ENCODE data around the gene TMEM91.
"Not testable (repeated sequence)": the region's sequence is repeated elsewhere in the genome, so short reads cannot be mapped to it uniquely, and the experiment has no call there.

The TMEM91 gene

DNA sequence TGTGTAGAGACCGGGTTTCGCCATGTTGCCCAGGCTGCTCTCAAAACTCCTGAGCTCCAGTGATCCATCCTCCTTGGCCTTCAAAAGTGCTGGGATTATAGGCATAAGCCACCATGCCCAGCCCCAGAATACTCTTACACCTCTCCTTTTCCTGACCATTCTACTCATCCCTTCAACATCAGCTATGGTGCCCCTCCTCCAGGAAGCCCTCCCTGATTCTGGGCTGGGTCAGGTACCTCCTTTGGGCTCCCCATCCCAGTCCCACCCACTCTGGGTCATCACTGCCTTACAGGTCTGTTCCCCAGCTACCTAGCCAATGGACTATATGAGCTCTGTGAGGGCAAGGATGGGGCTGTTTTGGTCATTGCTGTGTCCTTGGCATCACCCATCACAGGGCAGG, 32.2 kb upstream of the TMEM91 start:
- TF ChIP-seq, protein P1, sequence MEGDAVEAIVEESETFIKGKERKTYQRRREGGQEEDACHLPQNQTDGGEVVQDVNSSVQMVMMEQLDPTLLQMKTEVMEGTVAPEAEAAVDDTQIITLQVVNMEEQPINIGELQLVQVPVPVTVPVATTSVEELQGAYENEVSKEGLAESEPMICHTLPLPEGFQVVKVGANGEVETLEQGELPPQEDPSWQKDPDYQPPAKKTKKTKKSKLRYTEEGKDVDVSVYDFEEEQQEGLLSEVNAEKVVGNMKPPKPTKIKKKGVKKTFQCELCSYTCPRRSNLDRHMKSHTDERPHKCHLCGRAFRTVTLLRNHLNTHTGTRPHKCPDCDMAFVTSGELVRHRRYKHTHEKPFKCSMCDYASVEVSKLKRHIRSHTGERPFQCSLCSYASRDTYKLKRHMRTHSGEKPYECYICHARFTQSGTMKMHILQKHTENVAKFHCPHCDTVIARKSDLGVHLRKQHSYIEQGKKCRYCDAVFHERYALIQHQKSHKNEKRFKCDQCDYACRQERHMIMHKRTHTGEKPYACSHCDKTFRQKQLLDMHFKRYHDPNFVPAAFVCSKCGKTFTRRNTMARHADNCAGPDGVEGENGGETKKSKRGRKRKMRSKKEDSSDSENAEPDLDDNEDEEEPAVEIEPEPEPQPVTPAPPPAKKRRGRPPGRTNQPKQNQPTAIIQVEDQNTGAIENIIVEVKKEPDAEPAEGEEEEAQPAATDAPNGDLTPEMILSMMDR (conservative IDR thresholded peaks at IDR 0.05; ENCODE audit: low read length) = no peak
- no peak for DNase-seq (ENCODE audit: low read depth)
- no peak overlapping the region for H3K4me3 ChIP-seq (ENCODE audit: low read length)

DNA sequence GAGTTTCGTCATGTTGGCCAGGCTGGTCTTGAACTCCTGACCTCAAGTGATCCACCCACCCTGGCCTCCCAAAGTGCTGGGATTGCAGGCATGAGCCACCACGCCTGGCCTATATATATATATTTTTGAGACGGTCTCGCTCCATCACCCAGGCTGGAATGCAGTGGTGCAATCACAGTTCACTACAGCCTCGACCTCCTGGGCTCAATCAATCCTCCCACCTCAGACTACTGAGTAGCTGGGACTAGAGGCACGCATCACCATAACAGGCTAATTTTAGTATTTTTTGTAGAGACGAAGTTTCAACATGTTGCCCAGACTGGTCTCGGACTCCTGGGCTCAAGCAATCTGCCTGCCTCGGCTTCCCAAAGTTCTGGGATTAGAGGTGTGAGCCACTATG, 29.4 kb upstream of the TMEM91 start:
- not testable (repeated sequence) for DNase-seq (ENCODE audit: low read depth); H3K4me3 ChIP-seq (ENCODE audit: low read length)

DNA sequence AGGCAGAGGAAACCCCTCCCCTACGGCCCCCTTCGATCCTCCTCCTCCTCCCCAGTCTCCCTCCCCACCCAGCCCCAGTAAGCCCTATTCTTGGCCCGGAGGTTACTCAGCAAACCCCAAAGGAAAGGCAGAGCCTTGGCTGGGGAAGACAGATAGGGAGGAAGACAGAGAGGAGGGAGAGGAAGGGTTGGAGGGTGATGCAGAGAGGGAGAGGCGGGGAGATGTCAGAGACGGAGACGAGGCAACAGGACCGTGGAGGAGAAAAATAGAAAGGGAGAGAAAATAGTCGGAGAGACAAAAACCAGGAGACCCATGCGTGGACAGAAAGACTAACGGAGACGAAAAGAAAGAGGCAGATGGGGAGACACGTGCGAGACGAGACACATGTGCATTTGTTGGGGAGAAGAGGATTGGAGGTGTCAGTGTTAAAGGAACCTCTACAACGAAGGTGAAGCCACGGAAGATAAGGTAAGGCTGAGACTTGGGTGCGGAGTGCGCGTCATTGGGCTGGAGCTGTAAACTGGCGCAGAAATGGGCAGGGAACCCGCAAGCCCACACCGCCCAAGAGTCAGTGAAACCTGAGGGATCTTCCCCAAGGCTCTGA, 25.5 kb upstream of the TMEM91 start:
- peak overlapping the region; percentile 92 for H3K4me3 ChIP-seq (ENCODE audit: low read length)
- TF ChIP-seq, protein P1 (conservative IDR thresholded peaks at IDR 0.05; ENCODE audit: low read length) = no peak
- peak; percentile 20 for DNase-seq (ENCODE audit: low read depth)

DNA sequence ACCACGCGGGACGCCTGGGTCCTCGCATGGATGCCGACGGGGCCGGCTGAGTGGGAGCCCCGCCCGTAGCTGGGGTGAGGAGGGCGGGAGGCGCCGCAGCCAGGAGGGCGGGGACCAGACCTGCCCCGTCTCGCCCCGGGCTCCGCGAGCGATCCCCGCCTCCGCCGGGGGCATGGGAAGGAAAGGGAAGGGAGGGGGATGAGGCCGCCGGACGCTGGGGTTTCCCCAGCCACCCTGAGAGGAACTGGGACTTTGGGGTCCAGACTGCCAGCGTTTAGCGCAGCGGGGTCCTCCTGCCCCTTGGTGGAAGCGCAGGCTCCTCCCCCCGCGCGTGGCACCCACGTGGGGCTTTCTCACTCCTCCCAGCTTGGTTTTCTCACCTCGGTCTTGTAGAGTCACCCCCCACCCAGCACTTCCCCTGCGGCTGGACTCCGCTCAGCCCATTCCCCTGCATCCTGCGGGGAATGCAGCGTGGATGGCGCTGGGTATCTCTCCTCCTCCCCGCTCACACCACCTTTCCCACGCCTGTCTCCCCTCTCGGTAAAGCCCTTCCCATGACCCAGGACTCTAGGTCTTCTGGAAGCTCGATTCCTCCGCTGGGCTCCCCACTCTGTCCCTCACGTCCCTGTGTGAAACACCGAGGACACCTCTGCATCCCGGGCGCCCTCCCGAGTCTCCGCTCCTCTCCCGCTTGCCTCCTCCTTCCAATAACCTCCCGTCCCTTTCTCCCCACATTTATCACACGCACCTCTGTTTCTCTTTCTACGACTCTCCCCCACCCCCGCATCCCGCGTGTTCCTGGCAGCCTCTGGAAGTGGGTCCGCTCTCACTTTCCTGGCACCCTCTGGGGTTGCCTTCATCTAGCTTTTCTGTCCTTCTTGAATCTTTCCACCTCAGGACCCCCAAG, 24.7 kb upstream of the TMEM91 start:
- peak overlapping the region; percentile 92 for H3K4me3 ChIP-seq (ENCODE audit: low read length)
- TF ChIP-seq, protein P1 (conservative IDR thresholded peaks at IDR 0.05; ENCODE audit: low read length) = no peak
- DNase-seq (ENCODE audit: low read depth) = peak; percentile 42

DNA sequence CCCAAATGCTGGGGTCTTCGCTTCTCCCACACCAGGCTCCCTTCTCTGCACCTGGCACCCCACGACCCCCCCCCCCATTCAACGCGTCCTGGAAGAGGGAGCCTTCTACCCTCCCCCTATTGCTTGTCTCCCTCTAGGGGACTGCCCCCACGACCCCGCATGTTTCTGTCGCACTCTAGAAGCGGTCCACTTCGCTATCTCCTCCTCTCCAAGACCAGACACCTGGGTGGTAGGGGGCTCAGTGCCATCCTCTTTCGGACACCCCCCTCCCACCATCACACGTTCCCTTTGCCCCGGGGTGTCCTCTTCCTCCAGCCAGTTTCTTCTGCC, 24.1 kb upstream of the TMEM91 start:
- no peak for DNase-seq (ENCODE audit: low read depth)
- peak overlapping the region; percentile 92 for H3K4me3 ChIP-seq (ENCODE audit: low read length)
- TF ChIP-seq, protein P1 (conservative IDR thresholded peaks at IDR 0.05; ENCODE audit: low read length) = no peak

DNA sequence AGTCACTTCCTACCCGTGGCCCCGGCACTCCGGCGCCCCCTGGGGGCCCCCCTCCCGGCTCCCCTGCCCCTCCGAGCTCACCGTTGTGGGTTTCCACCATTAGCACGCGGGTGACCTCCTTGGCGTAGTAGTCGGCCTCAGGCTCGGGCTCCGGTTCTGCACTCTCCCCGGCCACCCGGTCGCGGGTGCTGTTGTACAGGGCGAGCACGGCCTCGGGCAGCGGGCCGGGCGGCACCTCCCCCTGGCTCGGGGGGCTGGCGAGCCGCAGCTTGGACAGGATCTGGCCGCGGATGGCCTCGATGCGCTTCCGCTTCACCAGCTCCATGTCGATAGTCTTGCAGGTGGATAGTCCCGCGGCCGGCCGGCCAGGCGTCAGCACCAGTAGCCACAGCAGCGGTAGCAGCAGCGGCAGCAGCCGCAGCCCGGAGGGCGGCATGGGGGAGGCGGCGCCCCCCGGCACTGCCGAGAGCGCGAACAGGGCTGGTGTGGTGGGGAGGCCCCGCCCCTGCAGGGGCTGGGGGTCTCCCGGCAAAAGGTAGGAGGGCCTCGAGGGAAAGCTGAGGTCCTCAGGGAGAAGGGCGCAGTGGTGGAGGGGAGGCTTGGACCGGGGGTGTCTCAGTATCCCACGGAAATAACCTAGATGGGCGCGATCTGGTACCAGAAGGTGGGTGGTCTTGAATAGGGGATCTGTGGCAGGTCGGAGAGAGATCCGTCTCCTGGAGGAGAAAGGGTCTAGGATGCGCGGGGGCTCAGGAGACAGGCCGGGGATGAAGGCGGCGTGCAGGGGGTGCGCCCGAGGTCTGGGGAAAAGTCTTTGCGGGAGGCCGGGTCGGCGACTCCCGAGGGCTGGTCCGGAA, 23.5 kb upstream of the TMEM91 start:
- TF ChIP-seq, protein P1 (conservative IDR thresholded peaks at IDR 0.05; ENCODE audit: low read length) = peak; percentile 58
- peak; percentile 45 for DNase-seq (ENCODE audit: low read depth)
- peak overlapping the region; percentile 92 for H3K4me3 ChIP-seq (ENCODE audit: low read length)

Measured in AG10803 (cell line).